NB4 (cell line): ENCODE results near the gene DOK7.

Source experiments
- DNase-seq: peaks from one replicate; pipeline ENCODE4 v3.0.0; 2010; ENCODE audit warnings: low read depth
- H3K4me3 ChIP-seq: one replicate; pipeline ENCODE4 v1.5.1; 2011; ENCODE audit warnings: mild to moderate bottlenecking, low read depth, low read length, moderate library complexity
- CTCF ChIP-seq: IDR thresholded peaks from one replicate; pipeline ENCODE4 v1.5.1; 2012; ENCODE audit warnings: low read depth, low read length
- MAX ChIP-seq: IDR thresholded peaks from 2 replicates; pipeline ENCODE4 v1.6.1; 2011; ENCODE audit warnings: low read depth, low read length
- MYC ChIP-seq: IDR thresholded peaks from 2 replicates; pipeline ENCODE4 v1.6.1; 2011; ENCODE audit warnings: low read depth, low read length
- POLR2A ChIP-seq: IDR thresholded peaks from 2 replicates; pipeline ENCODE4 v1.6.1; 2011; ENCODE audit warnings: mild to moderate bottlenecking; ENCODE audit not compliant: insufficient read length; ENCODE audit errors: extremely low read depth

The DOK7 gene

GRCh38 chr4:3526456-3526855 lies 63.4 kb downstream of the DOK7 start:
- no peak for TF ChIP-seq MYC
- TF ChIP-seq CTCF = no peak
- no peak for TF ChIP-seq MAX
- TF ChIP-seq POLR2A = no peak
- no peak for DNase-seq
- H3K4me3 ChIP-seq = no peak overlapping the region

- TF ChIP-seq MYC = no peak
- TF ChIP-seq POLR2A = no peak
- TF ChIP-seq CTCF = no peak
- TF ChIP-seq MAX = no peak
- peak overlapping the region; percentile 6 for H3K4me3 ChIP-seq
Observed at GRCh38 chr4:3527101-3527913, 64.2 kb downstream of the DOK7 start.

GRCh38 chr4:3527914-3528876 lies 65.1 kb downstream of the DOK7 start:
- peak; percentile 9 for DNase-seq
- H3K4me3 ChIP-seq = peak overlapping the region; percentile 6
- TF ChIP-seq MYC (0 out of 2 replicates have a peak, but pooled peaks have one; percentile 8), MAX (no peak)

More at GRCh38 chr4:3527101-3527913, 64.2 kb downstream of the DOK7 start:
- peak; percentile 91 for DNase-seq

- TF ChIP-seq POLR2A (no peak), MYC (peak; percentile 93), MAX (peak; percentile 83), CTCF (no peak)
- H3K4me3 ChIP-seq = peak overlapping the region; percentile 26
- peak; percentile 99 for DNase-seq
Observed at GRCh38 chr4:3529363-3529762, 66.3 kb downstream of the DOK7 start.

- H3K4me3 ChIP-seq = peak overlapping the region; percentile 26
- TF ChIP-seq CTCF (no peak), MYC (no peak), POLR2A (no peak), MAX (no peak)
- DNase-seq = no peak
Observed at GRCh38 chr4:3530051-3530450, 66.9 kb downstream of the DOK7 start.
